GM19455 (cell line): ENCODE measurements around the gene TNK2.

Experiments used
- ATAC-seq: cut with Tn5 transposase; IDR thresholded peaks from one replicate; pipeline ENCODE4 v1.9.1; 2021; ENCODE audit not compliant: unreplicated experiment

Gene TNK2

DNA sequence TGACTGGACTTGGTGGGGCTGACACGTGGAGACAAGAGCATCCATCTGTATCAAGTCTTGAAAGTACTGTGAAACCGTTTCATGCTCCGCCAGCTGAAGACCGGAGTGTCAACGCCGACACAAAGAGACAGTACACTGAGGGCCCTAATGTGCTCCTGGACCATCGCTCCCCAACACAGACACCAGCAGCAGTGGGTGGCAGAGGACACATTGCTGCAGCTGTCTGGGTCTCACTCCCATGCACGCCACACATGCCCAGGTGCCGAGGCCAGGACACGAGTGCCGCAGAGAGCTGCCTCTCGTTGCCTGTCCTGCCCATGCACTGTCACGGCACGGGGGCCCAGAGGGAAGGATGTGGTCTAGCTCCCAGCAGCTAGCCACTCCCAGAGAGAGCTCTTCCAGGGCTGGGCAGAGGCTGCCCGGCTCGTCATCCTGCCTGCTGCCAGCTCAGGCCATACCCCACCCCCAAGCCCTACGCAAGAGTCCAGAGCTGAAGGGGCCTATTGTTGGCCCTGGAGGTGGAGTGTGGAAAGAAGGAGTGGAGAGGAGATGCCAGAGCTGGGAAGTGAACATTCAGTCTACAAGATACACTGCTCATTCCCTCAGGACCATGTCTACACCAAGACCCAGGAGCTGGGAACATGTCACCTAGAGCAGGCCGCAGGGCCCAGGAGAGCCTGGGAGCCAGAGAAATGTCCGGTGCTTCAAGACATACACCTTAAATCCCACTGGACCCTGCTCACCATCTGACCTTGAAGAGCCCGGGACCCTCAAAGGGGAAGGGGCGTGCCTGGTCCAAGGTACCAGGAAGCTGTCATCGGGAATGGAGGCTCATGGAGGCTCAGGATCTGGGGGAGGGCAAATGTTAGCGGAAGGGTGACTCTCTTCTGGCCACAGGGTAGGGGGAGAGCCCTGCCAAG, 7.7 kb downstream of the TNK2 start:
- no peak for ATAC-seq

DNA sequence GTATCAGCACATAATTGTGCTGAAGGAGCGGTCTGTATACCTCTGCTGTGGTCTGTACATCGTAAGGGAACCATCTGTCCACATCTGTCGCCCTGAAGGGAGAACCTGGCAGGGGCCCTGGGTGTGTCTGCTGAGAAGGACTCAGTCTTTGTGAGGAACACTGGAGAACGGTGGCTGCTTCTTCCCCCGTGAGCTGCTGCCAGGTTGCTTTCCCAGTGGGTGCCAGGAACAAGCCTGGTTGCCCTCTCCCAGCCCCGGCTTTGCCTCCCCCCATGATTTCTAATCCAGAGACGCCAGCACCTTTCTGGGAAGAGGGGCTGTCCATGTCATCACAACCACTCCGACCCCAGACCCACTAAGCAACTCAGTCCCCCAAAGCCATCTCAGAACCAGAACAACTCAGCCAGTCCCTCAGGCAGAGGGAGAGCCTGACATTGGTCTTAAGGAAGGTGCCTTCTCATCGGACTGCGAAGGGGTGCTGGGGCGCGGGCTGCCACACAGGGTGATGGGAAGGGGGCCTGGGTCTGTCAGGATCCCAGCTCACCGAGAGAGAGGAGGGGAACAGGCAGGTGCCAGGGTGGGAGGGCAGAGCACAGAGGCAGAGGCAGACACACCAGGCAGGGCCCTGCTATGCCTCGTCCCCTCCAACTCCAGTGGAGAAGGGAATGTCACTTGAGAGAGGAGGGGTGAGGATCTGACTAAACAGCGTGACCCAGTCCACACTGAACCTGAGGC, 8.5 kb downstream of the TNK2 start:
- ATAC-seq: no peak

DNA sequence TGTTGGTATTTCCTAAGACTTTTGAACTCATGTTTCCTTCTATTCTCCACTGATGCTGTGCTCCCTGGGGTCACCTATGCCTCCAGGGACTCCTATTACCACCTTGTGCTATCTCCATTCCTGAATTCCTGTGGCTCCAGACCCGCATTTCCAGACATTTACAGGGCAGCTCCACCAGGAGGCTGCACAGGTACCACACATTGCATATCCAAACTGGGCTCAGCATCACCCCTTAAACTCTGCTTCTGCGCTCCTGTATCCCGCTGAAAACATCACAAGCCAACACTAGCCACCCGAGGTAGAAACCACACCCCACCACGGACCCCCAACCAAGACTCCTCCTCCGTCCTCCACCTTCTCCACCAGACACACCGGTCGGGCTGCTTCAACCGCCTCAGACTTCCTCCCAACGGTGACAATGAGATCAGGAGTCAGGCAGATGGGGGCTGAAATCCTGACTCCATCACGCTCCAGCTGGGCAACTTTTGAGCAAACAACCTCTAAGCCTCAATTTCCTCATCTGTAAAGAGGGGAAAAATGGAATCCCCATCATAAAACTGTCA, 10.4 kb downstream of the TNK2 start:
- no peak for ATAC-seq

DNA sequence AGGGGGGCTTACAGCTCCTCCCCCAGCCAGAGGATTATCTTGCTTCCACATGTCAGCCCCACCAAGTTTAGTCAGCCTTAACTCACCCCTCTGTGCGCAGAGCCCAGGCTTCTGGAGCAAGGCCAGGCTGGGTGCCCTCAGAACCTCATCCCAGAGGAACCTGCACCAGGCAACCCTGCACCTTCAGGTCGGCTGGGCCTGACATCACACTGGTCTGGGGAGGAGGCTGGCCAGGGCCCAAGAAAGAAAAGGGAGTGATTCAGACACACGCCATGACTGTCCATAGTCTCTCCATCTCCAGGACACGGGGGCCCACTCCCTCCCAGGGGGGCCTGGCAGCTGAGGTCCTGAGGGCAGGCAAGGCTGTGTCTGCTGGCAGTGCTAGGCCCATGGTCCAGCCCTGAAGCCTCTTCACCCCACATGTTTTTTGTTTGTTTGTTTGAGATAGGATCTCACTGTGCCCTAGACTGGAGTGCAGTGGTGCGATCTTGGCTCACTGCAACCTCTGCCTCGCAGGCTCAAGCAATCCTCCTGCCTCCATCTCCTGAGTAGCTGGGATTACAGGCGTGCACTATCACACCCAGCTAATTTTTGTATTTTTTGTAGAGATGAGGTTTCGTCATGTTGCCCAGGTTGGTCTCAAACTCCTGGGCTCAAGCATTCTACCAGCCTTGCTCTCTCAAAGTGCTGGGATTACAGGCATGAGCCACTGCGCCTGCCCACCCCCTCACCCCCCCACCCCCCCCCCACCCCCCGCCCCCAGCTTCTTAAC, 11.1 kb downstream of the TNK2 start:
- ATAC-seq: no peak

DNA sequence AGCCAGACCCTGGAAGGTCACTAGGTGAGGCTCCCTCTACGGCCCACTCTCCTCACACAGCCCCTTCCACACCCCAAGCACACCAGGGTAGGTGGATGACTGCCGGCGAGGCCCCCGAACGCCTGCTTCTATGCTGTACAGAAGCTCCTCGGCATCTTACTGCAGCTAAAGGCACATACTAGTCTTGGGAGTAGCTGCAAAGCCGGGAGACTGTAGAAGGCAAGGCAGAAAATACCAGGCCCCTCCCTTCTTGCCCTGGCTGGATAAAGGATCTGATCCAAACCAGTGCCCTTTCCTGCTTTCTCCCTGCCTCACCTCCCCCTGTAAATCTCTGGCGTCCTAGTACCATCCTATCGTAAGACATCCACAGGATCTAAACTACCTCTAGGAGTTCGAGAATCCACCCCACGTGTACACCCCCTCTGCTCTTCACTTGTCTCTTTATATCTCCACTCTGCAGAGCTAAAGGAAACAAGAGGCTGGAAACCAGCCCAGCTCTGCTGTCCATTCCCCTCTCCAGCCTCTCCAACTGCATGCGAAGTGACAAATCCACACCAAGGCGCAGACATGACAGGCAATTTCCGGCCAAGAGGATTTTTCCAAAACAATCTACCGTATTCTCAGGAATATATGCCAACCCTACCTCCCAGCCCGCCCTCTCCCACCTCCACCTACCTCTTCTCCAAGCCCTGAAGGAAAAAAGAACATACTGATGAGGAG, 11.8 kb downstream of the TNK2 start:
- peak; percentile 5 for ATAC-seq

DNA sequence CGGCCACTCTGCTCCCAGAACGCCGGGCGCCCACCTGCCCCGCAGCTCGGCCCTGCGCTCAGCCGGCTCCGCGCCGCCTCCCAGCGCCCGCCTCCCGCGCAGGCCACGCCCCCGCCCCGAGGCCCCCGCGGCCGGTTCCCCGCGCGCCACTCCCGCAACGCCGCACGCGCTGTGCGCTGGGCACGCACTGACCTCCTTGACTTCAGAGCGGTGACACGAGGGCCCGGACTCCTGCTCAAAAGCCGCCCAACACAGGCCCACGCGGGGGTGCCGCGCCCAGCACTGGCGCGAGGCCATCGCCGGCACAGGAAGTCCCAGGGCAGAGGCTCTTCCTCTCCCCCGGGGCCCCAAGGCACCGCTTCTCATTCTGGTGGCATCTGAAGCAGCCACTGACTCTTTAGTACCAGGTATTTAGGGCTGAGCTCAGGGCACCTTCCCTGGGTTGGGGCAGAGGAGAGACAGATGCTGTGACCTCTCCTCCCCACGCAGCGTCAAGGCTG, 12.4 kb downstream of the TNK2 start:
- ATAC-seq: peak; percentile 40

DNA sequence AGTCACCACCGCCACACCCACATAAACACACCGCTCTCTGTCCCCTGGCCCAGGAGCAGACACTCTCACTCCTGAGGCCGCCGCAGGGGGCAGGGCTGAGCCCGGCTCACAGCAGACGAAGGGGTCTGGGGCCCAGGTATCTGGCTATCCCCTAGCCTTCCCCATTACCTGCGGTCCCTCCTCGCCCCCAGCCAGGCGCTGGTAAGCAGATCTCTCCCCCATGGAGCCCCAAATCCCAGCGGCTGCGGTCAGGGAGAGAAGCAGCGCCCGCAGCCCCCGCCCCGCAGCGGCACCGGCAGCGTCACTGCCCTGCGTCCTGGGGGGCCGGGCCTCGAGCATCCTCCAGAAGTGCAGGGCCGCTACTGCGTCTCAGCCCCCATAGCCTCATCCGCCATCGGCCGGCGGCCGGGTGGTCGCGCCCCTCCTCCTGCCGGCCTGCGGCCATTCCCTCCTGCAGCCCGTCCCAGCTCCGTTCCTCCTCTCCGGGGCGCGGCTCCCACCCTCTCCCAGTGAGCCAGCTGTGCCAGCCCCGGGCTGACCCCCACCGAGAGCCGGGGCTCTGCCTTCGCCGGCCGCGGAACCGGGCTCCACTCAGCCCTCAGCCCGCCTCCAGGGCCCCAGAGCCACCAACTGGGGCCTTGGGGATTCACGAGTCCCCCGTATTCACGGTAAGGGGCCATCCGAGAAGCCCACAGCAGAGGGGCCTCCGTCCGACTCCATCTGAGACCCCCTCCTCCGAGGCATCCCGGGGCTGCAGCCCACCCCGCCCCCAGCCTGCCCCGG, 13.1 kb downstream of the TNK2 start:
- ATAC-seq: peak; percentile 66

DNA sequence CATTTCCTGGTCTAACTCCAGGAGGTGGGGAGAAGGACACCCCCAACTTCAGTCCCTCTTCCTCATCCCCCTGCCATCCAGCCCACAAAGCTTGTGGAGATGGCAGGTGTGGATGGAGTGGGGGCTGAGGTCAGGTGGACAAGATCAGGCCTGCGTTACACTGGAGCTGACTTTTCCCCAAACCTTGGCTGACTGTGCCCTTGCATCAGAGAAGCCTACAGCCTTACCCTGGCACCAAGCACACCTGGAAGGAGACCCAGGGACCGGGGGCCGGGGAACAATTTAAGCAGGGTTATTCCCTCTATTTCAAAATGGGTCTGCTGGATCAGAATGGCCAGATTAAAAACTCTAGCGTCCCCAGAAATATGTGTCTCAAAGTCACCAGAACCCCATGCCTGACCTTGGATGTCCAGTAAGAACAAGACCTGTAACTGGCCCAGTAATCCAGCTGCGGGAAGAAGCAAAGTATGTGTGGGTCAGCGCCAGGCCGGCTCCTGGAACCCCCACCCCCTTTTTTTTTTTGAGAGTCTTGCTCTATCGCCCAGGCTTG, 14.4 kb downstream of the TNK2 start:
- no peak for ATAC-seq

DNA sequence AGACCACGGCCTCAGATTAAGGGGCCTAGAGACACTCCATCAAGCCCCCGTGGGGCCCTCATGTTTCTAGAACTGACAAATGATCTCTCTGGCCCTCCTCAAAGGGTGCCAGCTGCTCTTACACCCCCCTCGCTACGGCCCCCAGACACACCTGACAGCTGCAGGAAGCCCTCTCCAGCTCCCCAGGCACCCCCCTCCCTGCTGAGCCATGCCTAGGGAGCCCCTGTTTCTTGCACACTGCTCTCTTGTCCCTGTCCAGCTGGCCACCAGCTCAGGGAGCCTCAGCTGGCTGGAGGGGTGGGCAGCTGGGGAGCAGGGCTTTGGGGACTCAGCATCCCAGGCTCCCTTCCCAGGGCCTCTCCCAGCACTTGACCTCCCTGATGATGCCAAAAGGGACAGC, 14.8 kb downstream of the TNK2 start:
- ATAC-seq: no peak

DNA sequence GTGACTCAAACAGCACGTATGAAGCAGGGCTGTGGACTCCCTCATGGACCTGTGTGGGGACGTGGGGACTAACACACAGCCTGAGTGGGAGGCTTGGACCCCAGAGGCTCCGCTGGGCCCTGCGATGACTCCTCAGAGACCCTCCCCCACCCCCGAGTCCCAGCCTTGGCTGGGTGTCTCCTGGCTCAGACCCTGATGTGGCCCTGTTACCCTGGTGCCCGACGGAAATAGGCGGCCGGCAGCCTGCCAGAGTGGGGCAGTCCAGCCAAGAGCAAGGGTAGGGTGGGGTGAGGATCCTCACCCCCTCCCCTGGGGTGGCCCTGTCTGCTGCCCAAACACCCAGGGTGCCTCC, 15.3 kb downstream of the TNK2 start:
- no peak for ATAC-seq

DNA sequence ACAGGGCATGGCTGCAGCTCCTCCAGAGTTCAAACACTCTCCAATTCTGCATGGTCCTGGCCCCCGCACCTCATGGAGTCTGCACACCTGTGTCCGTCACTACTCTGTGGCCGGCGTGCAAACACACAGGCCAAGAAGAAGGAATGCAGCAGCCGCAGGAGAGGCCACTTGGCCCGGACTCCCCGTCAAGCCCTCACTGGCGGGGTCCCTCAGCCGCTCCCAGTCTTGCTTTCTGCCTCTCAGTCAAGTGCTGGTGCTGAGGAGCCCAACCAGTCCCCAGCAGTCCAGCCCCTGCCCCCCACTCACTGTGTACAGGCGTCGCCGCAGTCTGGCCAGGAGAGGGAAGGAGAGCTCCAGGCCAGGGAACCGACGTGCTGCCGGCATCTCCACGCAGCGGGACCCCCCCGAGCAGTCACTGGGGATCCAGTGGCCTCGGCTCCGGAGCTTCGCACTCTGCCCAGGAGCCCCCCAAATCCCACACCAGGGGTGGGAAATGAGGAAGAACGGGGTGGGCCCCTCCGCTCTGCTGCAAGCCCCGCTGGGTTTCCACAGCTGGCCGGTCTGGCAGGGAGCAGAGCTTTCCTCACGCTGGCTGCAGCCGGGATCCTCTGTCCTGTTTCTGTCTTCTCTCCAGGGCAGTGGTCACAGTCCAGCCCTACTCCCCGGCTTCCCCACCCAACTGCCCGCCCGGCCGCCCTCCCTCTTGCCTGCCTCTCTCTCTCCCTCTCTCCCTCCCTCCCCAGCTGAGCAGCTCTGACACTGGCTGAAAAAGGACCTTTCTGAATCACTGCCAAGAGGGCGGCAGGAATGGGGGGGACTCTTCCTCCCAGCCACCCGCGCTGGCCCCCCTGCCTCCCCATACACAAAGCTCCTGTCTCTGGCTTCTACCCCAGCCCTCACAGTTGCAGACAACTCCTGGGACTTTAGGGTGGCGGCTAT, 16.0 kb downstream of the TNK2 start:
- no peak for ATAC-seq

DNA sequence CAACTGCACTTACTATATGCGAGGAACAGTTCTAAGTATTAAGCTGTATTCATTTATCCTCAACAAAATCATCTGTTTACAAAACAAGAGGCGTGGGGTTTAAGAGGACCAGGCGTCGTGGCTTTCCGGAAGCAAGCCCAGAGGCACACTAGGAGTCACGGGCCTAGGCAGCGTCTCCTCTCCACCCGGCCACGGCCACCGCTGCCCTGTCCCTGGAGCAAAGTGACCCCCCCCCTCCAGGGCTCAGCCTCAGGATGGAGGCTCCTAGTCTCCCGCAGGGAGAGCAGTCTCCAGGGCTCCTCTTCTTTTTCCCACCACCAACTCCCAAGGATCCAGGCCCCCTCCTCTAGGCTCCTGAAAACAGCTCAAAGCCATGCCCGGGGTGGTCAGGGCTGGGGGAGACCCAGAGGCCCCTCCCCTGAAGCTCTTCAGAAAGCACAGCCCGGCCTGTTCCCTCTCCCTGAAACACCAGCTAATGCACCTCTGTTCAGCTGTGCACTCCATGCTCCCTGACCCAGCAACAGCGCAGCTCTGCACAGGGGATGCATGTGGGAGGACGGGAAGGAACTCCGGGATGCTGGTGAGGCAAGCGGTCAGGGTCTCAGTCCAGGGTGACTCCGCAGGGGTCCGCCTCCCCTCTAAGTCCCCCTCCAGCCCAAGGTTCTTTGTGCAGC, 16.8 kb downstream of the TNK2 start:
- ATAC-seq: no peak

DNA sequence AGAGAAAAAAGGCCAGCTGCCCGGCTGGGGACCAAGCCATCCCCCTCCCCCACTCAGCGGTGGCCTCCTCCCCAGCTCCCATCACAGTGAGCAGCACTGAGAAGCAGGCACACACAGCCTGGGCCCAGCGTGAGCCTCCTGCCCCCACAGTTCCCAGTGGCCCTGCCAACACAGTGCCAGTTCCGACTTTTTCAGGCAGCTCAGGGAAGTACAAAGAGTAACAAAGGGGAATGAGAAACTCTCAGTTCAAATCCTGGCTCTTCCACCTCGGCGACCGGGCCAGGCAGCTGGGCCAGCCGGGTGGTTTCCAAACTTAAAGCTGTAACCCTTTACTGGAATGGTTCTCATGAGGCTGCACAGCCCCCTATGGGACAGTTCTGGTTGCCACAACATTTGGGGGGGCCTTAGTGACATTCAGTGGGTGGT, 18.5 kb downstream of the TNK2 start:
- no peak for ATAC-seq

DNA sequence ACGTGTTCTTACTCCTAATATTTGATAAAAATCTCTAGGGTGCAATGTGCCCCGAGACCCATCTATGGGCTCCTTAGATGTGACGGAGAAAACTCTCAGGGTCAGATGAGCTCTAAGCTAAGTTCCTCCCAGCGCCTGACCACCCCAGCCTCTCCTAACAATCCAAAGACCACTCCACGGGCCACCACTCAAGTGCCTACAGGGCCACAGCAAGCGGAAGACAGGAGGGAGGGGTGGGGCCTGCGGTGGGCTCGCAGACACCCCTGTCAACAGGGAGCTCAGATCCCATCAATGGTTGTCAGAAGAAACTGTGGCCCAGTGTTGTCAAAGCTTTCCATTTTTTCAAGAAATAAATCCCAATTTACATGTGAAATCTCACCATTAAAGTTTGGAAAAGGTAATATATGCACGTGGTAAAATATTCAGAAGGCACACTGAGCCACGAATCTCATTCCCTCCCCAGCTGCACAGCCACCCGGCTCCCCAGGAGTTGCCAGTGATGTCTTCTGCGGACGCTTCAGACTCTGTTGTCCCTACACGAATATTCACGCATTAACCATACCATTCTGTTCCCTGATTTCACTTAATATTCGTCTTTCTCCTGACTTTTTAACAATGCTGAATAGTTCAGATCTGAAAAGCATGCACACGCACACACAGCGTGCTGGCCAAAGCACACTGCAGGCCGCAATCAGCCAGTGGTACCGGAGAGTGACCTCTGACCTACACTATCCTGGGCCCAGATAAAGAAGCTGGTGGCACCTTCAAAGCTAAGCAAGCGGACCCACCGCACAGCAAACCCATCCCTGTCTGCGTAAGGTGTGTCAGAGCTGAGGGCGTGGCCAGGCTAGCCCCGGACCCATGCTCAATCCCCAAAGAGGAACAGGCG, 19.1 kb downstream of the TNK2 start:
- no peak for ATAC-seq

DNA sequence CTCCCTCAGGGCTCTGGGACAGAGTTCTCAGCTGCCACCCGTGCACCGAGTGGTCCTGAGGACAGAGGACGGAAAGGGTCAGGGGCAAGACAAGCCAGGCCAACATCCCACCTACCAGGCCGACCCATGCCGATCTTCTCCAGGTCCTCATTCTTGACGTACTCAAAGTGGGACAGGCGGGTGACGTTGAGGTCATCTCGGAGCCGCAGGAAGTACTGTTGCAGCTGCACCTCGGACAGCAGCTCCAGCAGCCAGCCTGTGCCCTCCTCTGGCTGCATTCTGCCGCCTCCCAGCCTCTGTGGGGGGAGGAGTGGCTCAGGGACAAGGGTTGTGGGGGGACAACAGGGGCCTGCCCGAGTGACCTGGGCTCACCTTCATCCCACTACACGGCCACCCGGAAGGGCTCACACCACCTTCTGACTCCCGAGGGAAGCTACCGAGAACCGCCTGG, 20.0 kb downstream of the TNK2 start:
- no peak for ATAC-seq

DNA sequence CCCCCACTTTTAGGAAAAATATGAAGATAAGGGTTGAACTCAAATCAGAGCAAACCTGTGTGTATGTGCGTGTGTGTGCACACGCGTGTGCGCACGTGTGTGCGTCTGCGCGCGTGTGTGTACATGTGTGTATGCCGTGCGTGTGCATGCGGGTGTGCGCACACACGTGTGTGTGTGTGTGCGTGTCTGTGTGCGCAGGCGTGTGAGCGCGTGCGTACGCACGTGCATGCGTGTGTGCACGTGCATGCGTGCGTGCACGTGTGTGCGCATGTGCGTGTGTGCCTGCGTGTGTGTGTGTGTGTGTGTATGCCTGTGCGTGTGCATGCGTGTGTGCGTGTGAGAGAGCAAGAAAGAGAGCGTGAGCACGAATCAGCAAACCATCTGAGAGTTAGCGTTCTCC, 20.7 kb downstream of the TNK2 start:
- no peak for ATAC-seq
